ENCODE results near the gene CTNND2. TPM values are rescaled to one million over a fixed set of nuclear protein-coding genes. Genes with fewer than 3 reads are reported as not detected.

Gene CTNND2
- polyA plus RNA-seq, 1 donor from 2014 or later, result 67.0 TPM

GRCh38 chr5:11164531-11165294 is 739.5 kb downstream of the CTNND2 start:
- Histone ChIP-seq H3K36me3 (ENCODE audit: insufficient read depth, low read length) (no peaks in the 10 kb centered on the region), H3K9me3 (ENCODE audit: low read length) (no peaks in the 10 kb centered on the region), H3K27me3 (ENCODE audit: insufficient read depth, low read depth, low read length) (no peaks in the 10 kb centered on the region), H4K20me1 (ENCODE audit: insufficient read depth) (no peaks in the 10 kb centered on the region), H2AFZ (ENCODE audit: low read depth, low read length) (no peak overlapping the region), H3K27ac (ENCODE audit: low read length) (no peak overlapping the region), H3K79me2 (replicated peaks; ENCODE audit: insufficient read depth, low read length) (no peaks in the 10 kb centered on the region), H3K4me2 (ENCODE audit: low read length) (no peak overlapping the region), H3K4me3 (ENCODE audit: low read length) (no peak overlapping the region), H3K9me2 (ENCODE audit: insufficient read depth, low read length) (no peaks in the 10 kb centered on the region), H3K9ac (ENCODE audit: low read length) (no peak overlapping the region), H3F3A (ENCODE audit: insufficient read depth, low read length, poor library complexity, severe bottlenecking) (no peaks in the 10 kb centered on the region)
- TF ChIP-seq RAD21 (conservative IDR thresholded peaks at IDR 0.05), result no peak
- no peak for TF ChIP-seq EZH2 (IDR thresholded peaks at IDR 0.05; ENCODE audit: borderline replicate concordance, insufficient read depth, low read length, poor library complexity, severe bottlenecking)
- TF ChIP-seq MXI1 (conservative IDR thresholded peaks at IDR 0.05; ENCODE audit: poor library complexity, severe bottlenecking), result no peak
- no peak for TF ChIP-seq POLR2AphosphoS5 (IDR thresholded peaks at IDR 0.05)
- TF ChIP-seq REST (IDR thresholded peaks at IDR 0.05; ENCODE audit: borderline replicate concordance), result no peak
- TF ChIP-seq SMC3 (conservative IDR thresholded peaks at IDR 0.05; ENCODE audit: poor library complexity), result no peak
- no peak for TF ChIP-seq EP300 (conservative IDR thresholded peaks at IDR 0.05; ENCODE audit: poor library complexity, severe bottlenecking)
- no peak for TF ChIP-seq TAF1 (IDR thresholded peaks at IDR 0.05; ENCODE audit: low read depth)
- TF ChIP-seq CTCF (IDR thresholded peaks at IDR 0.05; ENCODE audit: poor library complexity, severe bottlenecking), result no peak

GRCh38 chr5:11157132-11157531 is 747.1 kb downstream of the CTNND2 start:
- Histone ChIP-seq H2AFZ (ENCODE audit: low read depth, low read length) (no peak overlapping the region), H3K4me3 (ENCODE audit: low read length) (no peak overlapping the region), H3K36me3 (ENCODE audit: insufficient read depth, low read length) (no peaks in the 10 kb centered on the region), H3K79me2 (replicated peaks; ENCODE audit: insufficient read depth, low read length) (no peaks in the 10 kb centered on the region), H3K9ac (ENCODE audit: low read length) (no peak overlapping the region), H3K4me2 (ENCODE audit: low read length) (no peak overlapping the region), H3K27me3 (ENCODE audit: insufficient read depth, low read depth, low read length) (no peaks in the 10 kb centered on the region), H3K27ac (ENCODE audit: low read length) (no peak overlapping the region), H4K20me1 (ENCODE audit: insufficient read depth) (no peaks in the 10 kb centered on the region), H3K9me2 (ENCODE audit: insufficient read depth, low read length) (no peaks in the 10 kb centered on the region), H3K9me3 (ENCODE audit: low read length) (no peaks in the 10 kb centered on the region), H3F3A (ENCODE audit: insufficient read depth, low read length, poor library complexity, severe bottlenecking) (no peaks in the 10 kb centered on the region)
- TF ChIP-seq RAD21 (conservative IDR thresholded peaks at IDR 0.05) (no peak), CTCF (IDR thresholded peaks at IDR 0.05; ENCODE audit: poor library complexity, severe bottlenecking) (no peak), EZH2 (IDR thresholded peaks at IDR 0.05; ENCODE audit: borderline replicate concordance, insufficient read depth, low read length, poor library complexity, severe bottlenecking) (no peak), TAF1 (IDR thresholded peaks at IDR 0.05; ENCODE audit: low read depth) (no peak), SMC3 (conservative IDR thresholded peaks at IDR 0.05; ENCODE audit: poor library complexity) (no peak)
